ENCODE results near the gene S100A12.

Gene S100A12

GRCh38 chr1:153365696-153366095 is 9.7 kb downstream of the S100A12 start:
- no peak for DNase-seq

DNA sequence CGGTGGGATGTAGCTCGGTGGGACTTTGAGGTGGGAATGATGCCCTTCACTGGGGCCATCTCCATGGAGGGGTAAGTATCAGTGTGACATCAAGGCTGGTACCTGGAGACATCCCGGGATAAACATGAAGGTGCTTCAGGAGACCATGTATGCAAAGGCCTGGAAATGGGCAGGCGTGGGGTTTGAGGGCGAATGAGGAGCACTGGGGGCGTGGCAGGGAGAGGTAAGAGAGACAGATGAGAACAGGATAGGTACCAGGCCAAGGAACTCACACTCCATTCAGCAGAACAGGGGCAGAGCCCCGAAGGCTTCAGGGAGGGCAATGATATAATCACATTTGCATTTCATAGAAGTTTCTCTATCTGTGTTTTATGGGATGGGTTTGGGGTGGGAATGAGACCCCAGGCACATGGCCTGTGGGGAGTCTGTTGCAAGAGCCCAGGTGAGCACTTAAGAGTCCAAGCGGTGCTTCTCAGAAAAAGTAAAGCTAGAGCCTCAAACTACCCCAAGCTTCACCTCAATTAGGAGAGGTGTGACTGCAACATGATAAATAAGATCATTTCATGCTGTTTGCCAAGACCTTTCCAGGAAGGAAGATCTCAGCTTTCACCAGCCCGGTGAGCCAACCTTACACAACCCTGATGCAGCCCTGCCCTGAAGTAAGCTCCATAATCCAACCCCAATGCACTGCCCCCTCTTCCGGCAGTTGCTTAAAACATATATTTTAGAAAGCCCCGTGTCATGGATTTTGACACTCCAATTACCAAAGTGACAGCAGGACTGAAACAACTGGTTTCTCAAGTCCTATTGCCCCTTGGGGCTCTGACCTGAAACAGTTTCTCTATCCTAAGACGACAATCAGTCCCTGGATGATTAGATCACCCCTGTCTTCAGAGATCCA is 10.4 kb downstream of the S100A12 start:
- DNase-seq: no peak

GRCh38 chr1:153364156-153364555 is 11.3 kb downstream of the S100A12 start:
- no peak for DNase-seq

- no peak for DNase-seq
These were observed 11.8 kb downstream of the S100A12 start for GRCh38 chr1:153363641-153364040.

GRCh38 chr1:153362187-153362775 is 13.1 kb downstream of the S100A12 start:
- DNase-seq: no peak

DNA sequence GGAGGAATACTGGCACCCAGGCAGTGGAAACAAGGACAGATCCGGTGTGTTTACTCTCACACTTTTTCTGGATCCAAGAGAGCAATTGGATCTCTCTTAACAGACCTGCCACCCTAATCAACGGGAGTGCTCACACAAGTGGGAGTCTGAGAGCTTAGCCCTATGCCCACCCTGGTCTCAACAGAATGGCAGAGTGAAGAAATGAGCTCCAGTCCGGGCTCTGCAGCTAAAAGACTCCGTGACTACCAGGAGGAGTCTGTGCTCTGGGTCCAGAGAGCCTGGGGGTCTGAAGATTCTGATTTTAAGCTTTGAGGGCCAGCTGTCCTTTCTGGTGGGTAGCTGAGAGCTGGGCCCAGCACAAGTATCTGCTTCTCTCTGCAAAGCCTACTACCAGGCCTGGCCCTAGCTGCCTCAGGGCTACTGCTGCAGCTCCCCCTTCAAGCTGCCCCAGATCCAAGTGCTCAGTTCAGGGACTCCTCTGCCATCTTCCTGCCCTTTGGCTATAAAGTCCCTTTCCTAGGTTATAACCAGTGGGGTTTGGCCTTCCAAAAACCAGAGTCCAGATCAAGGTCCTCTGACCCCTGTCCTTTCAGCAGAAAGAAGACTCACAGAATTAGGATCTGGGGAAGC is 13.8 kb downstream of the S100A12 start:
- no peak for DNase-seq

GRCh38 chr1:153360592-153361479 is 14.6 kb downstream of the S100A12 start:
- no peak for DNase-seq

GRCh38 chr1:153360190-153360589 is 15.2 kb downstream of the S100A12 start:
- no peak for DNase-seq

- peak; percentile 47 for DNase-seq
These were observed 16.2 kb downstream of the S100A12 start for GRCh38 chr1:153359241-153359640.

DNA sequence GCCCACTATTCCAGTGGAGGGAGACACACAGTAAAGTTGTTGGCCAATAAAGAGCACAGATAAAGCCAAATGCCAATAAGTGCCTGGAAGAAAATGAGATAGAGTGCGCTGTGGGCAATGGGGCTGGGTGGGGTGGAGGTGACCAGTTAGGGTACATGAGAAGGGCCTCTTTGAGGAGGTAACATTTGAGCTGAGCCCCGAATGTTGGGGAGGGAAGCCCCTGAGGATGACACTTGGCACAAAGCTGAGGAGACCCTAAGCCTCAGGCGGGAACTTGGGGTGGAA is 16.8 kb downstream of the S100A12 start:
- peak; percentile 35 for DNase-seq

- DNase-seq: peak; percentile 50
These were observed 17.3 kb downstream of the S100A12 start, which contains the start of gene S100A9 for GRCh38 chr1:153357853-153358690. Gene S100A9, plus strand, starts transcription at chr1:153357854. Its CDS starts 430 bp downstream, at chr1:153358284.

DNA sequence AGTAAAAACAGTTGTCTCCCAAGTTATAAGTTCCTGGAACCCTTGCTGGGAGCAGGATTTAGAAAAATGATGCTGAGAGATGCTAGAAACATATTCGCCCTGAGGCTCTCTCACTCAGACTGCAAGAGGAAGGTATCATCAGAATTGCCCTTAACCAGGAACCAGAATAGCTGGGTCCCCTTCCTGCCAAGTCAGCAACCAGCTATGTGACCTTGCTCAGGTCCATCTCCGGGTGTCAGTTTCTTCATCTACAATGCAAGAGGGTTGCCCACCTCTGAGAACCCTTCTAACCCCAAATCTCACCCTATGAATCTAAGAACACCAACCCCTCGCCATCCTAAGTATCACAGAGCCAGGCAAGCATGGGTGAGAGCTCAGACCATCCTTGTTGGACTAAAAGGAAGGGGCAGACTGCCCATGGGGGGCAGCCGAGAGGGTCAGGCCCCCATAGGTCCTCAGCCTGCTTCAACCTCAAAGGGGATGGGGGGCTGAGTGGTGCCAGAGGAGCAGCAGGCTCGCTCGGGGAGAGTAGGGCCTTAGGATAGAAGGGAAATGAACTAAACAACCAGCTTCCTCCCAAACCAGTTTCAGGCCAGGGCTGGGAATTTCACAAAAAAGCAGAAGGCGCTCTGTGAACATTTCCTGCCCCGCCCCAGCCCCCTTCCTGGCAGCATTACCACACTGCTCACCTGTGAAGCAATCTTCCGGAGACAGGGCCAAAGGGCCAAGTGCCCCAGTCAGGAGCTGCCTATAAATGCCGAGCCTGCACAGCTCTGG is 18.2 kb downstream of the S100A12 start:
- DNase-seq: peak; percentile 54

DNA sequence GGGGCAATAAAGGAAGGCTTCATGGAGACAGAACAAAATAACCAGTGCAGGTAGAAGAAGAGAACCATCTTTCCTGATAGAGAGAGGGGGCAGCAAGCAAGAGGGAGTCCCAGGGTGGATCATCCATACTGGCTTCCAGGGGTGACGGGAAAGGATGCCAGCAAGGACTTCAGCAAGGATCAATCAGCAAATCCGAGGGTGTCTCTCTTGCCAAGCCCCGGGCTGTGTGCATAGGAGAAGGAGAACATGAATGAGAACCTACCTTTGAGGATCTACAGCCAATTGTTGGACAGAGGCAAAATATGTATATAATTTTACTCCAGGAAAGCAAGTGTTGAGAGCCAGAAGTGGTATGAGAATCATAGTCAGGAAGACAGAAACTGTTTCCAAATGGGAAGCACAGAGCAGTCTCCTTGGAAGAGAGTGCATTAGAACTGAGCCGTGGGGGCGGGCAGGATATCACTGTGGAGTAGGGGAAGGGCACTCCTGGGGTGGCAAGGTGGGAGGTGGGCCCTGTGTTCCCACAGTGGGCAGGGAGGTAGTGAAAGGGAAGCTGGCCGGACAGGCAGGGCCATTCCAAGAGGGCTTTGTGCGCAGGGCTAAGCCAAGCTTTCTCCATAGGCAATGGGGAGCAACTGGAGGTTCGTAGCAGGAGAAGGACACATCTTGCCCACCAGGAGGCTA is 18.9 kb downstream of the S100A12 start:
- DNase-seq: peak; percentile 49

DNA sequence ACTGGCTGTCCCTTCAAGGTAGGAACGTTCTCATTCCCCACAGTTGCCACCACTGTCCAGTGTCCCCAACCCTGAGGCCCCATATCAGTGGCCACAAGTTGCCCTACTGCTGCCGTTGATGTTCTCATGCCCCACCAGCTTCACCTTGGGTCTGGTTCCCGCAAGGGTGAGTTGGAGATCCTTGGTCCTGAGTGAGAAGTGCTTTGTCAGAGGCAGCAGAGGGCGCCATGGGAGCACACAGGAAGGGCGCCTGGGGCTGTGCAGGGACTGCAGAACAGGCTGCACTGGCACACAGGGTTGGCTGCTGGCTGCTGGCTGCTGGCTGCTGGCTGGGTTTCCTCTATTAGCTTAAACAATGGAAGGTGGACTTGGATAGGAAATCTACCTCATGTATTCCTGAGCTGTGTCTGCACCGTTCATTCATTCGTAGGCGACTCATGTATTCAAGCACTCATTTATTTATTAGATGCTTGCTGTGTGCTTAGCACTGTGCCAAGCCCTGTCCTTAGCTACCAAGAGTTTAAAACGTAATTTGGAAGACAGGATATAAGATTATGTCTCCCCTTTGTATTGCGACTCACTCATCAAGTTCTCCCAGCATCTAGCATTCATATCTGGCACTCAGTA is 19.9 kb downstream of the S100A12 start:
- DNase-seq: peak; percentile 59

- DNase-seq: peak; percentile 32
These were observed 20.8 kb downstream of the S100A12 start for GRCh38 chr1:153354515-153355193.

GRCh38 chr1:153353226-153353947 is 22.0 kb downstream of the S100A12 start:
- DNase-seq: peak; percentile 52

DNA sequence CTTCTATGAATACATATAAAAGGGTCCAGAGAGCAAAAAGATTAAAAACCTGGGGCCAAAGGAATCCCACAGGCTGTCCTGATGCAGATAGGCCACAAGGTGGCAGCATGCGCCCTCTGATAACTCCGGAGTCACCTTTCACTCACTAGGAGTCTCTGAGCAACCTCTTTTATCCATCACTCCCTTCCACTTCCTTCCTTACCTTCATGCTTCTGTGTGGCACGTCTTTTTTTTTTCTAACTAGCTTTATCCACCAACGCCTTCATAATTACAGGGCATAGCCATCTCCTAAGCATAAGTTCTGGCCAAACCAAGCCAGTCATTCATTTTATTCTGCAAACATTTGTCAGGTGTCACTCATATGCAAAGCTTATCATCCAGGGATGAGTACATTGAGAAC is 22.9 kb downstream of the S100A12 start:
- peak; percentile 76 for DNase-seq

DNA sequence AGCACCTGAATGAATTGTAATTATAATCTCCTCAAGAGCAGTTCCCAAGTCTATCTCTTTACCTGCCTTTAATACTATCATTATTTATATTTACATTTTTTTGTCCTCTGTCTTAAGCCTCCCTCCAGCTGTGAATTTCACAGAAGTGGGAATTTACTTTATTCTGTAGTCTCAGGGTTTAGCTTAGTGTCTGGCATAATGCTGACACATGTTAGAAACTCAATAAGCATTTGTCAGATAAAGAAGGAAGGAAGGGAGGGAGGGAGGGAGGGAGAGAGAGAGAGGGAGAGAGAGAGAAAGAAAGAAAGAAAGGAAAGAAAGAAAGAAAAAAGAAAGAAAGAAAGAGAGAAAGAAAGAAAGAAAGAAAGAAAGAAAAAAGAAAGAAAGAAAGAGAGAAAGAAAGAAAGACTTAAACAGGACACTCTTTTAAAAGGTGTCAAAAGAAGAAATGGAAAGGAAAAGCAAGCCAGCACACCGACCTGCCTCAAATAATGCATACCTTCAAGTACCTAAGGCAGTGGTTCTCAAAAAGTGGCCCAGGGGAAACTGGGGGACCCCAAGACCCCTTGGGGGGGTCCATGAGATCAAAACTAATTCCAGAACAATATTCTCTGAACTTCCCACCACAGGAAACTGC is 25.0 kb downstream of the S100A12 start:
- no peak for DNase-seq
